Kidney (tissue), 14 donors: Measurements from ENCODE around the gene MTFR2. TPM values are rescaled to one million over a fixed set of nuclear protein-coding genes. Genes with fewer than 3 reads are reported as not detected.

Experiments used
- DNase-seq, 5 donors: peaks; one replicate each; pipeline ENCODE4 v3.0.0-alpha.2; 2013 to 2020
- FAIRE-seq: peaks from 2 replicates; lab custom pipeline; 2012; peaks lifted over from hg19 to GRCh38; lab: Jason Lieb, UNC
- H3K27ac ChIP-seq, 2 donors: one replicate each; pipeline ENCODE4 v1.7.0; 2013; ENCODE audit warnings: low read depth in 2 of 2, low read length in 2 of 2, inconsistent platforms in 1 of 2
- H3K27me3 ChIP-seq: one replicate; pipeline ENCODE4 v1.7.1; 2013; ENCODE audit warnings: low read length, inconsistent platforms; ENCODE audit not compliant: control insufficient read depth, insufficient read depth
- H3K36me3 ChIP-seq, 3 donors: one replicate each; pipeline versions ENCODE4 v1.7.0 to v1.7.1; 2013; ENCODE audit warnings: low read length in 3 of 3, control low read depth in 1 of 3, inconsistent platforms in 1 of 3; ENCODE audit not compliant: insufficient read depth in 3 of 3, control insufficient read depth in 2 of 3
- H3K4me1 ChIP-seq, 3 donors: one replicate each; pipeline versions ENCODE4 v1.7.0 to v1.7.1; 2013; ENCODE audit warnings: low read length in 3 of 3, inconsistent platforms in 1 of 3, low read depth in 1 of 3; ENCODE audit not compliant: control insufficient read depth in 2 of 3, insufficient read depth in 2 of 3
- H3K4me3 ChIP-seq, 3 donors: one replicate each; pipeline versions ENCODE4 v1.7.0 to v1.8.1; 2013; ENCODE audit warnings: low read length in 3 of 3, control low read depth in 1 of 3, inconsistent platforms in 1 of 3
- H3K9ac ChIP-seq, 3 donors: one replicate each; pipeline versions ENCODE4 v1.7.0 to v1.7.1; 2013; ENCODE audit warnings: low read length in 3 of 3, control low read depth in 1 of 3, inconsistent platforms in 1 of 3
- H3K9me3 ChIP-seq, 3 donors: one replicate each; pipeline versions ENCODE4 v1.7.0 to v1.7.1; 2013; ENCODE audit warnings: low read length in 3 of 3, control low read depth in 1 of 3, inconsistent platforms in 1 of 3; ENCODE audit not compliant: control insufficient read depth in 2 of 3, insufficient read depth in 1 of 3
- CTCF ChIP-seq: IDR thresholded peaks from 3 replicates; pipeline ENCODE4 v1.5.1; 2012; ENCODE audit warnings: mild to moderate bottlenecking, moderate library complexity, borderline replicate concordance; ENCODE audit not compliant: insufficient read depth; ENCODE audit errors: extremely low read depth
- intact Hi-C: fragments of 100-400 bp; cut with DNase I; formaldehyde crosslinking; loops from one replicate; pipeline ENCODE4 v1.11.1; 2022
- polyA plus RNA-seq: library from polyadenylated mRNA; stranded (reverse); fragments of 350-450 nt; fragmentation: Illumina TruSeq; extraction: RNeasy Lipid Tissue Mini Kit (QIAGEN cat#74804); gene quantifications from one replicate; pipeline ENCODE4 v1.2.3, GENCODE V29; 2014; ENCODE audit warnings: low read depth, low replicate concordance; ENCODE audit not compliant: insufficient read depth
- total RNA-seq: library from RNA; stranded (reverse); fragmentation: NEBNext Ultra II Directional; extraction: Animal tissue kit (Norgen Biotek cat#: 25700); gene quantifications from one replicate; pipeline ENCODE4 v1.2.1, GENCODE V29; 2021
- donor health status: control.
- donor health status: control.
- donor health status: control.
- donor health status: control.
- donor health status: control.
- donor health status: DM: yes; HTN: yes; CAD: no.
- donor health status: Normal renal cell carcinoma (clear cell type).

Gene MTFR2
- total and polyA plus RNA-seq, 2 donors from 2014 or later, result 0.65 to 1.3 TPM

GRCh38 chr6:136274062-136274461, 24.0 kb upstream of the MTFR2 start:
- no peaks in the 10 kb centered on the region for H3K9me3 ChIP-seq
- no peaks in the 10 kb centered on the region for H3K4me1 ChIP-seq
- H3K36me3 ChIP-seq, result peaks cover 15 to 49% (median 36%) of the 10 kb centered on the region in 3 donors
- no peak overlapping the region for H3K4me3 ChIP-seq
- no peak overlapping the region for H3K27ac ChIP-seq
- H3K27me3 ChIP-seq, result no peaks in the 10 kb centered on the region
- no peak overlapping the region for H3K9ac ChIP-seq
- intact Hi-C loops, result no loop called here
- no peak for FAIRE-seq
- no peak for DNase-seq
- TF ChIP-seq CTCF, result no peak

GRCh38 chr6:136265101-136265500, 15.0 kb upstream of the MTFR2 start:
- H3K36me3 ChIP-seq, result peaks cover 25 to 74% (median 36%) of the 10 kb centered on the region in 3 donors
- FAIRE-seq (no peak), DNase-seq (no peak)
- H3K27me3 ChIP-seq, result no peaks in the 10 kb centered on the region
- no peak overlapping the region for H3K27ac ChIP-seq
- intact Hi-C loops, result no loop called here
- no peaks in the 10 kb centered on the region for H3K9me3 ChIP-seq
- no peak overlapping the region for H3K4me3 ChIP-seq
- no peaks in the 10 kb centered on the region for H3K4me1 ChIP-seq
- no peak overlapping the region for H3K9ac ChIP-seq
- no peak for TF ChIP-seq CTCF

GRCh38 chr6:136262940-136263339, 12.8 kb upstream of the MTFR2 start:
- FAIRE-seq (no peak), DNase-seq (no peak)
- Histone ChIP-seq H3K27ac (no peak overlapping the region), H3K4me3 (no peak overlapping the region), H3K36me3 (peaks cover 16 to 69% (median 26%) of the 10 kb centered on the region in 3 donors), H3K9me3 (no peaks in the 10 kb centered on the region), H3K27me3 (no peaks in the 10 kb centered on the region), H3K4me1 (no peaks in the 10 kb centered on the region), H3K9ac (no peak overlapping the region)
- no peak for TF ChIP-seq CTCF
- intact Hi-C loops, result no loop called here
